IMR-90 (cell line): ENCODE data around the gene RXFP2. TPM values are rescaled to one million over a fixed set of nuclear protein-coding genes. Genes with fewer than 3 reads are reported as not detected.

Experiments used
- ATAC-seq: fragments of 200-7000 bp; cut with Tn5 transposase; 2 replicates; pipeline ENCODE4 v1.9.1; 2020; ENCODE audit warnings: low read depth, mild to moderate bottlenecking, moderate library complexity
- BruUV-seq: library from RNA; stranded (reverse); fragments of 400-500 nt; replicated peaks from 2 replicates; lab custom pipeline; 2021; lab: Mats Ljungman, UMichigan
- CTCF ChIA-PET: fragments of 300-600 bp; formaldehyde crosslinking; extraction: SDS; loops from one replicate; lab custom pipeline; 2021; ENCODE audit warnings: antibody characterized with exemption; lab: Yijun Ruan, JAX
- POLR2A ChIA-PET: fragments of 300-600 bp; sonication (Branson Sonifier 250); formaldehyde crosslinking; loops from one replicate; lab custom pipeline; 2022; ENCODE audit warnings: antibody characterized with exemption; ENCODE audit not compliant: unreplicated experiment; lab: Charles Lee
- DNase-seq: peaks from one replicate; pipeline ENCODE4 v3.0.0; 2013
- H2AFZ ChIP-seq: replicated peaks from 2 replicates; pipeline ENCODE3; 2013; ENCODE audit warnings: low read length, mild to moderate bottlenecking; ENCODE audit not compliant: poor library complexity
- H2AK5ac ChIP-seq: 2 replicates; pipeline ENCODE4 v1.6.1; 2013; ENCODE audit warnings: low read depth, low read length, inconsistent platforms
- H2AK9ac ChIP-seq: replicated peaks from 2 replicates; pipeline ENCODE3; 2013; ENCODE audit warnings: mild to moderate bottlenecking, low read depth, low read length, moderate library complexity; ENCODE audit not compliant: poor library complexity
- H2BK120ac ChIP-seq: 2 replicates; pipeline ENCODE4 v1.6.1; 2013; ENCODE audit warnings: low read depth, low read length, inconsistent platforms
- H2BK15ac ChIP-seq: 3 replicates; pipeline ENCODE4 v1.6.1; 2013; ENCODE audit warnings: low read depth, low read length, inconsistent platforms
- H2BK20ac ChIP-seq: 2 replicates; pipeline ENCODE4 v1.6.1; 2013; ENCODE audit warnings: low read depth, mild to moderate bottlenecking, inconsistent platforms, low read length, moderate library complexity
- H2BK5ac ChIP-seq: 2 replicates; pipeline ENCODE4 v1.6.1; 2013; ENCODE audit warnings: mild to moderate bottlenecking, low read depth, low read length, inconsistent platforms; ENCODE audit not compliant: poor library complexity, severe bottlenecking
- H3K14ac ChIP-seq: replicated peaks from 2 replicates; pipeline ENCODE4 v1.6.1; 2013; ENCODE audit warnings: low read depth, low read length, inconsistent platforms
- H3K18ac ChIP-seq: 2 replicates; pipeline ENCODE4 v1.6.1; 2013; ENCODE audit warnings: low read depth, low read length, control low read depth
- H3K23ac ChIP-seq: 2 replicates; pipeline ENCODE4 v1.6.1; 2013; ENCODE audit warnings: low read depth, low read length, inconsistent platforms
- H3K27ac ChIP-seq: 2 replicates; pipeline ENCODE4 v1.5.1; 2013; ENCODE audit warnings: mild to moderate bottlenecking, control low read depth, low read length; ENCODE audit not compliant: insufficient read depth
- H3K27me3 ChIP-seq: 2 replicates; pipeline ENCODE4 v1.6.1; 2013; ENCODE audit warnings: low read length; ENCODE audit not compliant: control insufficient read depth, insufficient read depth
- H3K36me3 ChIP-seq: 2 replicates; pipeline ENCODE4 v1.6.1; 2013; ENCODE audit warnings: low read length, mixed read lengths; ENCODE audit not compliant: control insufficient read depth, insufficient read depth
- H3K4ac ChIP-seq: 2 replicates; pipeline ENCODE4 v1.6.1; 2013; ENCODE audit warnings: low read depth, low read length, inconsistent platforms
- H3K4me1 ChIP-seq: 2 replicates; pipeline ENCODE4 v1.6.1; 2013; ENCODE audit warnings: low read length, mixed read lengths; ENCODE audit not compliant: control insufficient read depth, insufficient read depth
- H3K4me2 ChIP-seq: 2 replicates; pipeline ENCODE4 v1.6.1; 2013; ENCODE audit warnings: low read depth, mild to moderate bottlenecking, control low read depth, low read length, moderate library complexity
- H3K4me3 ChIP-seq: 2 replicates; pipeline ENCODE4 v1.5.1; 2013; ENCODE audit warnings: low read depth, mild to moderate bottlenecking, control low read depth, low read length, moderate library complexity; ENCODE audit not compliant: insufficient read depth
- H3K56ac ChIP-seq: 2 replicates; pipeline ENCODE4 v1.6.1; 2013; ENCODE audit warnings: low read length, inconsistent platforms; ENCODE audit not compliant: insufficient read depth; ENCODE audit errors: extremely low read depth
- H3K79me1 ChIP-seq, 2 experiments: 2 replicates each; pipeline ENCODE4 v1.6.1; 2013; ENCODE audit warnings: low read length in 2 of 2, inconsistent platforms in 1 of 2, low read depth in 1 of 2
- H3K9ac ChIP-seq: 2 replicates; pipeline ENCODE4 v1.6.1; 2013; ENCODE audit warnings: low read depth, low read length, control low read depth
- H3K9me1 ChIP-seq: 2 replicates; pipeline ENCODE4 v1.6.1; 2013; ENCODE audit warnings: low read length, inconsistent platforms; ENCODE audit not compliant: insufficient read depth
- H3K9me3 ChIP-seq: 2 replicates; pipeline ENCODE4 v1.6.1; 2013; ENCODE audit warnings: low read length; ENCODE audit not compliant: control insufficient read depth, insufficient read depth
- H4K20me1 ChIP-seq: 2 replicates; pipeline ENCODE4 v1.6.1; 2013; ENCODE audit warnings: low read length, inconsistent platforms; ENCODE audit not compliant: insufficient read depth
- H4K5ac ChIP-seq: 2 replicates; pipeline ENCODE4 v1.6.1; 2013; ENCODE audit warnings: mild to moderate bottlenecking, low read depth, low read length, control low read depth
- H4K8ac ChIP-seq, 2 experiments: 2 replicates each; pipeline ENCODE4 v1.6.1; 2013; ENCODE audit warnings: low read depth in 2 of 2, low read length in 2 of 2, control low read depth in 1 of 2, inconsistent platforms in 1 of 2
- H4K91ac ChIP-seq: 2 replicates; pipeline ENCODE4 v1.6.1; 2013; ENCODE audit warnings: low read depth, low read length, inconsistent platforms; ENCODE audit not compliant: insufficient read depth
- BHLHE40 ChIP-seq: fragments of 150-350 bp; IDR thresholded peaks from 2 replicates; pipeline ENCODE4 v1.6.1; 2016; ENCODE audit warnings: mild to moderate bottlenecking, low read depth, low read length
- CEBPB ChIP-seq: IDR thresholded peaks from 2 replicates; pipeline ENCODE4 v1.6.1; 2012; ENCODE audit warnings: low read depth, low read length, improper control_type of control experiment
- CHD1 ChIP-seq: IDR thresholded peaks from 2 replicates; pipeline ENCODE4 v1.6.1; 2012; ENCODE audit warnings: low read depth, low read length, improper control_type of control experiment
- ELK1 ChIP-seq: fragments of 150-350 bp; IDR thresholded peaks from 2 replicates; pipeline ENCODE4 v1.6.1; 2016; ENCODE audit warnings: low read depth, mild to moderate bottlenecking, low read length, moderate library complexity, borderline replicate concordance
- FOS ChIP-seq: fragments of 150-350 bp; IDR thresholded peaks from 2 replicates; pipeline ENCODE4 v1.6.1; 2016; ENCODE audit warnings: low read depth, low read length
- MAFK ChIP-seq: IDR thresholded peaks from 2 replicates; pipeline ENCODE4 v1.6.1; 2012; ENCODE audit warnings: low read depth, low read length, improper control_type of control experiment
- MAZ ChIP-seq: IDR thresholded peaks from 2 replicates; pipeline ENCODE4 v1.6.1; 2012; ENCODE audit warnings: low read depth, mild to moderate bottlenecking, low read length, improper control_type of control experiment, moderate library complexity, borderline replicate concordance
- MXI1 ChIP-seq: IDR thresholded peaks from 2 replicates; pipeline ENCODE4 v1.6.1; 2012; ENCODE audit warnings: low read depth, mild to moderate bottlenecking, low read length, moderate library complexity, borderline replicate concordance
- NFE2L2 ChIP-seq: fragments of 150-350 bp; IDR thresholded peaks from 2 replicates; pipeline ENCODE4 v1.6.1; 2016; ENCODE audit warnings: low read depth, mild to moderate bottlenecking, low read length
- RAD21 ChIP-seq: IDR thresholded peaks from 2 replicates; pipeline ENCODE4 v1.6.1; 2012; ENCODE audit warnings: low read length, improper control_type of control experiment
- RCOR1 ChIP-seq: IDR thresholded peaks from 2 replicates; pipeline ENCODE4 v1.6.1; 2012; ENCODE audit warnings: mild to moderate bottlenecking, low read length, improper control_type of control experiment; ENCODE audit not compliant: insufficient replicate concordance
- SMC3 ChIP-seq: fragments of 150-350 bp; IDR thresholded peaks from 2 replicates; pipeline ENCODE4 v1.6.1; 2016; ENCODE audit warnings: low read depth, mild to moderate bottlenecking, antibody characterized with exemption, low read length, moderate library complexity
- WGBS, 2 experiments: methylation state at CpG; one replicate each; pipeline versions ENCODE4 v1.1.5 to v1.1.7; 2013; ENCODE audit warnings: missing lambda C conversion rate in 2 of 2; ENCODE audit not compliant: insufficient read length in 1 of 2; ENCODE audit errors: extremely low coverage in 2 of 2; 5-methylcytosine and 5-hydroxymethylcytosine counted together
- dilution Hi-C: fragments of 300-500 bp; cut with HindIII; formaldehyde crosslinking; loops from one replicate; pipeline ENCODE4 v1.14.3; 2018; ENCODE audit warnings: low sequenced_read_pairs; ENCODE audit not compliant: unreplicated experiment
- in situ Hi-C: fragments of 300-500 bp; cut with MboI; formaldehyde crosslinking; loops from 3 replicates; pipeline ENCODE4 v1.14.3; 2019; ENCODE audit warnings: low sequenced_read_pairs, inconsistent platforms, mixed read lengths
- intact Hi-C: fragments of 100-400 bp; cut with micrococcal nuclease; formaldehyde crosslinking; loops from 2 replicates; pipeline ENCODE4 v1.10.0; 2022
- polyA plus RNA-seq, 3 experiments: library from polyadenylated mRNA; depleted of rRNA; stranded (reverse); fragments of >200 nt; gene quantifications; 2 replicates each; pipeline ENCODE4 v1.2.3, GENCODE V29; 2012; ENCODE audit warnings: low replicate concordance in 1 of 3
- total RNA-seq: library from RNA; depleted of rRNA; stranded (reverse); fragments of >200 nt; gene quantifications from 2 replicates; pipeline ENCODE4 v1.2.3, GENCODE V29; 2012

Gene RXFP2
- total and polyA plus RNA-seq, 2 of the 4 experiments (the other 2 are of a cell fraction), result not detected

DNA sequence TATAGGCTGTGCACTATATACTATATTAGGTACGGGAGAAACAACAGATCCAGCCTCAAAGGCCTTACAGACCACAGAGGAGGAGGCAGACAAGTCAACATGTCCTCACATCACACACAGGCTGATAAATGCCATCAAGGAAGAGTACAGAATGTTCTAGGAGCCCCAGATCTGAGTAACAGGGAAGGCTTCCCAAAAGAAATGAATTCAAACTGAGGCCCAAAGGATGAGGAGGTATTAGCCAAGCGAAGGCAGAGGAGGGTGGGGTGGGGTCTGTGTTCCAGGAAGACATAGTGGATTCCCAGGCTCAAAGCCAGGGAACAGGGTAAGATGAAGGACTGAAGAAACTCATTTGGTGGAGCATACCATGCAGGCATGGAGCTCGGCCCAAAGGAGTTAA is 55.1 kb downstream of the RXFP2 start:
- no peak overlapping the region for H2AK9ac ChIP-seq
- in situ Hi-C loops (no loop called here), dilution Hi-C loops (no loop called here), intact Hi-C loops (no loop called here)
- DNase-seq (no peak), ATAC-seq (no peak)
- CTCF ChIA-PET, result interaction anchor here (0.6 kb wide), 1 partner anchor 10 kb away, joined by 6 read pairs; no protein-coding TSS in a partner anchor
- H3K9ac ChIP-seq, result no peak overlapping the region
- H3K23ac ChIP-seq, result no peak overlapping the region
- H3K36me3 ChIP-seq, result no peaks in the 10 kb centered on the region
- H3K18ac ChIP-seq, result no peak overlapping the region; the same call in 1 of the 2 replicates
- no TSS peak for BruUV-seq
- H3K4me3 ChIP-seq, result no peak overlapping the region
- POLR2A ChIA-PET, result no interaction called here
- peak overlapping the region; percentile 1; the same call in 1 of the 2 replicates for H3K14ac ChIP-seq
- no peak overlapping the region for H4K91ac ChIP-seq
- 0 out of 2 replicates have a peak overlapping the region, but pooled peaks have one; percentile 32 for H2AK5ac ChIP-seq
- H2BK15ac ChIP-seq, result peak overlapping the region; percentile 48; the same call in 1 of the 3 replicates
- H4K20me1 ChIP-seq, result no peaks in the 10 kb centered on the region
- no peak overlapping the region for H2BK5ac ChIP-seq
- no peak overlapping the region for H2AFZ ChIP-seq
- no peaks in the 10 kb centered on the region; the same call in 1 of the 2 replicates for H3K27me3 ChIP-seq
- H3K79me1 ChIP-seq, result no peaks in the 10 kb centered on the region
- peak overlapping the region in 1 of 2 experiments; percentile 47; a peak in 1 of 4 replicates for H4K8ac ChIP-seq
- TF ChIP-seq MXI1 (no peak), NFE2L2 (no peak), ELK1 (no peak), RAD21 (no peak), MAZ (no peak), CHD1 (no peak), CEBPB (no peak), RCOR1 (no peak), SMC3 (no peak), MAFK (no peak), FOS (no peak), BHLHE40 (no peak)
- no peak overlapping the region for H2BK120ac ChIP-seq
- peak overlapping the region; percentile 23 for H3K4ac ChIP-seq
- WGBS, 2 experiments, result 100% methylated on average over 1 of the region's 3 CpGs; no CpG with 5 or more reads in 1 of the 2 experiments
- no peak overlapping the region for H3K4me2 ChIP-seq
- H3K27ac ChIP-seq, result no peak overlapping the region
- H3K4me1 ChIP-seq, result no peaks in the 10 kb centered on the region
- H3K9me3 ChIP-seq, result no peaks in the 10 kb centered on the region
- H2BK20ac ChIP-seq, result 0 out of 2 replicates have a peak overlapping the region, but pooled peaks have one; percentile 14
- peaks cover 4% of the 10 kb centered on the region for H3K9me1 ChIP-seq
- H4K5ac ChIP-seq, result no peak overlapping the region; the same call in 1 of the 2 replicates
- no peak overlapping the region for H3K56ac ChIP-seq
